K562 (cell line): ENCODE results near the gene LYG2. TPM values are rescaled to one million over a fixed set of nuclear protein-coding genes. Genes with fewer than 3 reads are reported as not detected.
A peak's percentile ranks its signal among the peaks of the same experiment; 100 is the strongest.

Source experiments
- ATAC-seq: fragments of 200-7000 bp; cut with Tn5 transposase; 3 replicates; pipeline ENCODE4 v1.9.1; 2020; ENCODE audit warnings: moderate library complexity
- BruUV-seq: library from RNA; stranded (reverse); fragments of 400-500 nt; replicated peaks from 2 replicates; lab custom pipeline; 2021; lab: Mats Ljungman, UMichigan
- CTCF ChIA-PET: fragments of 300-600 bp; formaldehyde crosslinking; extraction: SDS; loops from one replicate; lab custom pipeline; 2021; ENCODE audit warnings: low intra/inter-chr PET ratio; lab: Yijun Ruan, JAX
- POLR2A ChIA-PET: fragments of 300-600, 350-650 bp; sonication (Branson Sonifier 250); formaldehyde crosslinking; extraction: SDS; loops from one replicate; lab custom pipeline; 2021; ENCODE audit warnings: antibody characterized with exemption, inconsistent platforms; lab: Yijun Ruan, JAX
- DNase-seq, 4 experiments: peaks; one replicate each; pipeline versions ENCODE4 v3.0.0 to v3.0.0-alpha.2; 2011 to 2018; ENCODE audit warnings: low spot score in 3 of 4, mixed read lengths in 3 of 4; ENCODE audit errors: extremely low read depth in 1 of 4
- FAIRE-seq: peaks from 2 replicates; lab custom pipeline; 2011; peaks lifted over from hg19 to GRCh38; lab: Jason Lieb, UNC
- H2AFZ ChIP-seq: 2 replicates; pipeline ENCODE4 v1.6.0; 2011; ENCODE audit warnings: low read depth, low read length, control low read depth, inconsistent platforms
- H3K27ac ChIP-seq: fragments of 200-600 bp; 3 replicates; pipeline ENCODE4 v1.8.0; 2011; ENCODE audit warnings: low read depth, mild to moderate bottlenecking, control low read depth, inconsistent platforms, low read length, moderate library complexity, mixed read lengths; ENCODE audit errors: extremely low read depth
- H3K27me3 ChIP-seq, 2 experiments: fragments of 300-600 bp in 1 of 2; 2 replicates in 1 of 2; 3 replicates in 1 of 2; pipeline versions ENCODE4 v1.6.0 to v1.8.0; 2011; ENCODE audit warnings: inconsistent platforms in 2 of 2, low read length in 2 of 2, mild to moderate bottlenecking in 1 of 2, mixed read lengths in 1 of 2, moderate library complexity in 1 of 2; ENCODE audit not compliant: control insufficient read depth in 2 of 2, insufficient read depth in 2 of 2
- H3K36me3 ChIP-seq: fragments of 300-600 bp; 3 replicates; pipeline ENCODE4 v1.8.0; 2011; ENCODE audit warnings: mild to moderate bottlenecking, low read length, inconsistent platforms; ENCODE audit not compliant: control insufficient read depth, insufficient read depth
- H3K4me1 ChIP-seq, 2 experiments: fragments of 200-600 bp in 1 of 2; replicated peaks in 1 of 2; 2 replicates in 1 of 2; 3 replicates in 1 of 2; pipeline versions ENCODE4 v1.5.1 to v1.8.0; 2011; ENCODE audit warnings: inconsistent platforms in 2 of 2, low read length in 2 of 2, mild to moderate bottlenecking in 1 of 2, mixed read lengths in 1 of 2, moderate library complexity in 1 of 2; ENCODE audit not compliant: control insufficient read depth in 2 of 2, insufficient read depth in 2 of 2
- H3K4me2 ChIP-seq: 2 replicates; pipeline ENCODE4 v1.6.1; 2011; ENCODE audit warnings: low read length, control low read depth, inconsistent platforms, mixed read lengths; ENCODE audit not compliant: insufficient read depth
- H3K4me3 ChIP-seq: fragments of 200-600 bp; sonication (generic), shearing (Covaris generic); 2 replicates; pipeline ENCODE4 v1.5.1; 2016; ENCODE audit warnings: control low read depth, inconsistent platforms
- H3K79me2 ChIP-seq: fragments of 200-600 bp; 3 replicates; pipeline ENCODE4 v1.8.0; 2011; ENCODE audit warnings: low read length, inconsistent platforms; ENCODE audit not compliant: control insufficient read depth, insufficient read depth
- H3K9ac ChIP-seq, 2 experiments: 2 replicates each; pipeline versions ENCODE4 v1.6.0 to v1.6.1; 2011; ENCODE audit warnings: low read depth in 2 of 2, low read length in 2 of 2, control low read depth in 1 of 2, inconsistent platforms in 1 of 2, mild to moderate bottlenecking in 1 of 2, mixed read lengths in 1 of 2; ENCODE audit not compliant: insufficient read depth in 1 of 2
- H3K9me1 ChIP-seq: one replicate; pipeline ENCODE4 v1.6.0; 2011; ENCODE audit warnings: inconsistent platforms, mild to moderate bottlenecking, low read length, moderate library complexity; ENCODE audit not compliant: control insufficient read depth, insufficient read depth
- H3K9me3 ChIP-seq: replicated peaks from 2 replicates; pipeline ENCODE4 v1.5.1; 2011; ENCODE audit warnings: low read depth, low read length, inconsistent platforms; ENCODE audit not compliant: control insufficient read depth, insufficient read depth
- H4K20me1 ChIP-seq: replicated peaks from 2 replicates; pipeline ENCODE4 v1.6.1; 2011; ENCODE audit warnings: low read length, inconsistent platforms, mixed read lengths; ENCODE audit not compliant: control insufficient read depth, insufficient read depth
- C11orf30 ChIP-seq: fragments of 450-650 bp; IDR thresholded peaks from 2 replicates; pipeline ENCODE4 v1.6.1; 2016; ENCODE audit warnings: low read depth, mild to moderate bottlenecking
- HOXB6 ChIP-seq: fragments of 250-450 bp; sonication (Bioruptor Pico); IDR thresholded peaks from 2 replicates; pipeline ENCODE4 v1.5.1; 2022; ENCODE audit warnings: mild to moderate bottlenecking, borderline replicate concordance
- MAFG ChIP-seq: fragments of 450-650 bp; conservative IDR thresholded peaks from 2 replicates; pipeline ENCODE4 v1.6.1; 2016; ENCODE audit warnings: missing genetic modification characterization, missing compliant biosample characterization
- NFE2 ChIP-seq: IDR thresholded peaks from 2 replicates; pipeline ENCODE4 v1.6.1; 2014; ENCODE audit warnings: antibody characterized with exemption, low read depth
- NFIC ChIP-seq: fragments of 450-650 bp; IDR thresholded peaks from 2 replicates; pipeline ENCODE4 v1.6.1; 2017; ENCODE audit warnings: mild to moderate bottlenecking, inconsistent platforms
- SAP30 ChIP-seq: fragments of 200-600 bp; sonication (generic); IDR thresholded peaks from 2 replicates; pipeline ENCODE4 v1.6.1; 2012; ENCODE audit warnings: borderline replicate concordance, low read depth, mild to moderate bottlenecking, moderate library complexity, low read length, control low read depth, inconsistent platforms; ENCODE audit not compliant: insufficient read depth, poor library complexity, severe bottlenecking
- SOX6 ChIP-seq: fragments of 450-650 bp; IDR thresholded peaks from 2 replicates; pipeline ENCODE4 v1.6.1; 2014; ENCODE audit warnings: mild to moderate bottlenecking
- TCF7 ChIP-seq: sonication (generic); IDR thresholded peaks from 2 replicates; pipeline ENCODE4 v1.6.1; 2016; ENCODE audit warnings: antibody characterized with exemption, borderline replicate concordance
- ZNF316 ChIP-seq: fragments of 450-650 bp; IDR thresholded peaks from 2 replicates; pipeline ENCODE4 v1.6.1; 2016
- WGBS: fragments of 100-300 bp; shearing (Covaris generic); methylation state at CpG from one replicate; pipeline ENCODE4 v1.1.6; 2016; ENCODE audit warnings: low coverage, mixed read lengths; ENCODE audit not compliant: insufficient coverage; ENCODE audit errors: missing lambda C conversion rate; 5-methylcytosine and 5-hydroxymethylcytosine counted together
- in situ Hi-C: fragments of 300-500 bp; cut with MboI; formaldehyde crosslinking; loops from 4 replicates; pipeline ENCODE4 v1.15.0; 2018; ENCODE audit warnings: inconsistent platforms, mixed read lengths
- intact Hi-C: fragments of 100-400 bp; cut with micrococcal nuclease; formaldehyde crosslinking; loops from 2 replicates; pipeline ENCODE4 v1.14.2; 2022
- polyA plus RNA-seq, 8 experiments: library from polyadenylated mRNA; depleted of rRNA in 4 of 8; stranded (reverse) in 5 of 8; unstranded in 3 of 8; fragments of >200 nt; fragmentation: Nextera tagmentation in 2 of 8; fragmentation: Illumina TruSeq in 1 of 8; extraction: Ambion mirVana in 2 of 8; extraction: Trizol in 1 of 8; gene quantifications; 2 replicates each; pipeline versions ENCODE4 v1.2.1 to v1.2.3, GENCODE V29; 2011 to 2014; ENCODE audit warnings: inconsistent platforms in 1 of 8, missing spikeins in 1 of 8
- total RNA-seq, 7 experiments: library from RNA; depleted of rRNA in 6 of 7; stranded (reverse); fragments of >200 nt in 6 of 7; fragmentation: Illumina TruSeq in 2 of 7; extraction: Trizol in 2 of 7; gene quantifications; 2 replicates each; pipeline versions ENCODE4 v1.2.1 to v1.2.3, GENCODE V29; 2011 to 2021; ENCODE audit warnings: low replicate concordance in 1 of 7
- TF ChIP-seq, protein P1 (sequence below): fragments of 250-450 bp; sonication (Bioruptor Pico); IDR thresholded peaks from 2 replicates; pipeline ENCODE4 v1.5.0; 2020; ENCODE audit warnings: mild to moderate bottlenecking, borderline replicate concordance
- TF ChIP-seq, protein P2 (sequence below): sonication (generic); formaldehyde crosslinking; IDR thresholded peaks from 2 replicates; pipeline ENCODE4 v1.8.1; 2022; ENCODE audit warnings: missing genetic modification reagents

LYG2 gene
- total and polyA plus RNA-seq, 9 of the 15 experiments (the other 6 are each of a cell fraction or from before 2014, with no cell fraction given), result 0.15 to 0.21 (median 0.17) TPM; not detected in 6

GRCh38 chr2:99275882-99276281 lies 20.4 kb upstream of the LYG2 start:
- Histone ChIP-seq H3K9ac (no peak overlapping the region), H3K4me2 (no peak overlapping the region), H3K9me1 (no peaks in the 10 kb centered on the region), H3K27ac (no peak overlapping the region), H3K4me3 (no peak overlapping the region), H2AFZ (peak overlapping the region; percentile 51; the same call in 1 of the 2 replicates), H3K9me3 (peaks cover 3% of the 10 kb centered on the region; the same call in 1 of the 2 replicates), H3K4me1 (no peaks in the 10 kb centered on the region; a peak in 1 of 5 replicates), H4K20me1 (no peaks in the 10 kb centered on the region), H3K36me3 (no peaks in the 10 kb centered on the region), H3K27me3 (no peaks in the 10 kb centered on the region), H3K79me2 (no peaks in the 10 kb centered on the region)
- DNase-seq (no peak), ATAC-seq (no peak), FAIRE-seq (no peak)
- TF ChIP-seq SOX6 (no peak), NFIC (peak; percentile 49), C11orf30 (peak; percentile 38; the same call in 1 of the 2 replicates), SAP30 (no peak), TCF7 (no peak), NFE2 (peak; percentile 28; the same call in 1 of the 2 replicates), MAFG (tag) (peak; percentile 76), ZNF316 (peak; percentile 59), HOXB6 (CRISPR knock-in tag) (no peak)
- TF ChIP-seq, protein P1, sequence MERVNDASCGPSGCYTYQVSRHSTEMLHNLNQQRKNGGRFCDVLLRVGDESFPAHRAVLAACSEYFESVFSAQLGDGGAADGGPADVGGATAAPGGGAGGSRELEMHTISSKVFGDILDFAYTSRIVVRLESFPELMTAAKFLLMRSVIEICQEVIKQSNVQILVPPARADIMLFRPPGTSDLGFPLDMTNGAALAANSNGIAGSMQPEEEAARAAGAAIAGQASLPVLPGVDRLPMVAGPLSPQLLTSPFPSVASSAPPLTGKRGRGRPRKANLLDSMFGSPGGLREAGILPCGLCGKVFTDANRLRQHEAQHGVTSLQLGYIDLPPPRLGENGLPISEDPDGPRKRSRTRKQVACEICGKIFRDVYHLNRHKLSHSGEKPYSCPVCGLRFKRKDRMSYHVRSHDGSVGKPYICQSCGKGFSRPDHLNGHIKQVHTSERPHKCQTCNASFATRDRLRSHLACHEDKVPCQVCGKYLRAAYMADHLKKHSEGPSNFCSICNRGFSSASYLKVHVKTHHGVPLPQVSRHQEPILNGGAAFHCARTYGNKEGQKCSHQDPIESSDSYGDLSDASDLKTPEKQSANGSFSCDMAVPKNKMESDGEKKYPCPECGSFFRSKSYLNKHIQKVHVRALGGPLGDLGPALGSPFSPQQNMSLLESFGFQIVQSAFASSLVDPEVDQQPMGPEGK (CRISPR knock-in tag), result no peak
- TF ChIP-seq, protein P2, sequence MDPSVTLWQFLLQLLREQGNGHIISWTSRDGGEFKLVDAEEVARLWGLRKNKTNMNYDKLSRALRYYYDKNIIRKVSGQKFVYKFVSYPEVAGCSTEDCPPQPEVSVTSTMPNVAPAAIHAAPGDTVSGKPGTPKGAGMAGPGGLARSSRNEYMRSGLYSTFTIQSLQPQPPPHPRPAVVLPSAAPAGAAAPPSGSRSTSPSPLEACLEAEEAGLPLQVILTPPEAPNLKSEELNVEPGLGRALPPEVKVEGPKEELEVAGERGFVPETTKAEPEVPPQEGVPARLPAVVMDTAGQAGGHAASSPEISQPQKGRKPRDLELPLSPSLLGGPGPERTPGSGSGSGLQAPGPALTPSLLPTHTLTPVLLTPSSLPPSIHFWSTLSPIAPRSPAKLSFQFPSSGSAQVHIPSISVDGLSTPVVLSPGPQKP (CRISPR knock-in tag), result no peak
- CTCF ChIA-PET, result no interaction called here
- POLR2A ChIA-PET, result no interaction called here
- 6% methylated on average over 7 of the region's 7 CpGs for WGBS
- in situ Hi-C loops, result no loop called here
- intact Hi-C loops, result no loop called here
- BruUV-seq, result no TSS peak
